NB4 (cell line): ENCODE measurements around the gene FGF11.

ENCODE experiments used
- POLR2A ChIP-seq: IDR thresholded peaks from 2 replicates; pipeline ENCODE4 v1.6.1; 2011; ENCODE audit warnings: mild to moderate bottlenecking; ENCODE audit not compliant: insufficient read length; ENCODE audit errors: extremely low read depth
- TF ChIP-seq, protein P1 (sequence below): IDR thresholded peaks from one replicate; pipeline ENCODE4 v1.5.1; 2012; ENCODE audit warnings: low read depth, low read length

DNA sequence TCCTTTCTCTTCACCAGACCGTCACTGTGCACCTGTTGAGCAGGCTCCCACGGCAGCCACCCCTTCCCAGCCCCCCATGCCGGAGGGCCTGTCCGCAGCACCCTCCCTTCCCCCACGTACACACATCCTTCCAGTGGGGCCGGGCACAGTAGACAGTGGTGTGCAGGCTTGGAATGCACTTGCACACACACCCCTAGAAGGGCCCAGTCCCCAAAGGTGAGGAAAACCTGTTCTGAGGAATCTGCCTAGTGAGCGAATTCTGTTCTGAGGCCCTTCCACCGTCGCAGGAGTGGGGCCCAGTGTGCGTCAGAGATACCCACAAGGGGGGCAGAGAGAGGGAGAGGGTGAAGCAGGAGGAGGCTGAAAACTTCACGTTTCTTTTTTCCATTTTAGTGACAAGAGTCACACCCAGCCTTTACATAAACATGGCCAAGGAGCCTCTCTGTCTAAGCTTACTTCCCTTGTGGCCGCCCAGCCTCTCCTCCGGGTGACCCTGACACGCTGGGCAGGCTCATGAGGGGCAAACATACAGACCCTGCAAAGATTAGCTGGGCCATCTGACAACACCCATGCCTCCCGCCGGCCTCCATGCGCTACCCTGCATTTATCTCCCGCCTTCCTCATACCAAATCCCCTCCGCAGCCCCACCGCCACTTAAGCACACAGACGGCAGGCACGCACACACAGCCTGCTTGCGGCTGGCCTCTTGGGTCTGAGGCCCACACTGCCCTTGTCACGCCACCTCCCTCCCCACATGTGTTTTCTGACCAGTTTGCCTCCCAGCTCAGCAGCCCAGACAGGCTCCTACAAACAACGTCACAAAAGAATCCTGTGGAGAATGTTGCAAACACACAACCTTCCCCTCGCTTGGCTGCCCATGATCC is 38.3 kb downstream of the FGF11 start:
- TF ChIP-seq POLR2A = no peak
- TF ChIP-seq, protein P1, sequence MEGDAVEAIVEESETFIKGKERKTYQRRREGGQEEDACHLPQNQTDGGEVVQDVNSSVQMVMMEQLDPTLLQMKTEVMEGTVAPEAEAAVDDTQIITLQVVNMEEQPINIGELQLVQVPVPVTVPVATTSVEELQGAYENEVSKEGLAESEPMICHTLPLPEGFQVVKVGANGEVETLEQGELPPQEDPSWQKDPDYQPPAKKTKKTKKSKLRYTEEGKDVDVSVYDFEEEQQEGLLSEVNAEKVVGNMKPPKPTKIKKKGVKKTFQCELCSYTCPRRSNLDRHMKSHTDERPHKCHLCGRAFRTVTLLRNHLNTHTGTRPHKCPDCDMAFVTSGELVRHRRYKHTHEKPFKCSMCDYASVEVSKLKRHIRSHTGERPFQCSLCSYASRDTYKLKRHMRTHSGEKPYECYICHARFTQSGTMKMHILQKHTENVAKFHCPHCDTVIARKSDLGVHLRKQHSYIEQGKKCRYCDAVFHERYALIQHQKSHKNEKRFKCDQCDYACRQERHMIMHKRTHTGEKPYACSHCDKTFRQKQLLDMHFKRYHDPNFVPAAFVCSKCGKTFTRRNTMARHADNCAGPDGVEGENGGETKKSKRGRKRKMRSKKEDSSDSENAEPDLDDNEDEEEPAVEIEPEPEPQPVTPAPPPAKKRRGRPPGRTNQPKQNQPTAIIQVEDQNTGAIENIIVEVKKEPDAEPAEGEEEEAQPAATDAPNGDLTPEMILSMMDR = no peak
